Measurements from ENCODE around the gene ARFGEF2. TPM values are rescaled to one million over a fixed set of nuclear protein-coding genes. Genes with fewer than 3 reads are reported as not detected.

Gene ARFGEF2
- polyA plus RNA-seq (2011; rRNA removed) (15.5 and 20.0 TPM in 2 replicates), polyA minus RNA-seq (2011; rRNA and poly(A)+ RNA removed) (32.4 and 33.1 TPM in 2 replicates)

- ChIA-PET POLR2A (no interaction called here), CTCF (interaction anchor here (0.6 to 1.9 kb wide), 3 partner anchors 49 to 264 kb away, joined by 3 to 10 read pairs (median 4); no protein-coding TSS in a partner anchor)
- 0 out of 2 replicates have a peak, but pooled peaks cover 2% of the 10 kb centered on the region for H3K27me3 ChIP-seq (ENCODE audit: control insufficient read depth, insufficient read depth, low read length)
- peak within 1 kb of the TSS; percentile 66 for H3K4me3 ChIP-seq (ENCODE audit: low read depth, low read length)
- peak; percentile 10; the same call in 1 of the 2 replicates for TF ChIP-seq CTCF (IDR thresholded peaks at IDR 0.05; ENCODE audit: insufficient read depth, low read depth, low read length)
- no peaks in the 10 kb centered on the region for H3K36me3 ChIP-seq (ENCODE audit: control insufficient read depth, insufficient read depth, low read length)
- no peak for DNase-seq (ENCODE audit: low read depth)
Measured at GRCh38 chr20:48921168-48921882, at the start of gene ARFGEF2. ARFGEF2 (plus strand) TSS chr20:48921711; CDS start chr20:48921890, 179 bp downstream.

- Histone ChIP-seq H3K27me3 (ENCODE audit: control insufficient read depth, insufficient read depth, low read length) (no peaks in the 10 kb centered on the region; the same call in 1 of the 2 replicates), H3K4me3 (ENCODE audit: low read depth, low read length) (no peak overlapping the region), H3K36me3 (ENCODE audit: control insufficient read depth, insufficient read depth, low read length) (no peaks in the 10 kb centered on the region)
- DNase-seq (ENCODE audit: low read depth): no peak
- POLR2A ChIA-PET: no interaction called here
- CTCF ChIA-PET: interaction anchor here (0.8 kb wide), 1 partner anchor 30 kb away, joined by 4 read pairs; no protein-coding TSS in a partner anchor
- no peak for TF ChIP-seq CTCF (IDR thresholded peaks at IDR 0.05; ENCODE audit: insufficient read depth, low read depth, low read length)
Measured at GRCh38 chr20:48875233-48875913, 46.1 kb upstream of the ARFGEF2 start.

GRCh38 chr20:48875914-48876240 lies 45.6 kb upstream of the ARFGEF2 start:
- ChIA-PET CTCF (no interaction called here), POLR2A (no interaction called here)
- no peak for TF ChIP-seq CTCF (IDR thresholded peaks at IDR 0.05; ENCODE audit: insufficient read depth, low read depth, low read length)
- H3K36me3 ChIP-seq (ENCODE audit: control insufficient read depth, insufficient read depth, low read length): no peaks in the 10 kb centered on the region
- no peak overlapping the region for H3K4me3 ChIP-seq (ENCODE audit: low read depth, low read length)
- H3K27me3 ChIP-seq (ENCODE audit: control insufficient read depth, insufficient read depth, low read length): no peaks in the 10 kb centered on the region; the same call in 1 of the 2 replicates
- no peak for DNase-seq (ENCODE audit: low read depth)

GRCh38 chr20:48877304-48877703 lies 44.2 kb upstream of the ARFGEF2 start:
- H3K4me3 ChIP-seq (ENCODE audit: low read depth, low read length): no peak overlapping the region
- POLR2A ChIA-PET: no interaction called here
- no peaks in the 10 kb centered on the region for H3K36me3 ChIP-seq (ENCODE audit: control insufficient read depth, insufficient read depth, low read length)
- CTCF ChIA-PET: interaction anchor here (1.5 kb wide), 1 partner anchor 220 kb away, joined by 7 read pairs; no protein-coding TSS in a partner anchor
- no peak for DNase-seq (ENCODE audit: low read depth)
- 0 out of 2 replicates have a peak, but pooled peaks have one; percentile 7 for TF ChIP-seq CTCF (IDR thresholded peaks at IDR 0.05; ENCODE audit: insufficient read depth, low read depth, low read length)
- no peaks in the 10 kb centered on the region; the same call in 1 of the 2 replicates for H3K27me3 ChIP-seq (ENCODE audit: control insufficient read depth, insufficient read depth, low read length)
